CD4-positive, alpha-beta T cell treated with Interleukin-4 for 1 hour (primary cell): ENCODE results near the gene PTCH1.

ENCODE experiments used
- DNase-seq, 2 donors: peaks; one replicate each; pipeline ENCODE4 v3.0.0-alpha.2; 2020 to 2022

The PTCH1 gene

DNA sequence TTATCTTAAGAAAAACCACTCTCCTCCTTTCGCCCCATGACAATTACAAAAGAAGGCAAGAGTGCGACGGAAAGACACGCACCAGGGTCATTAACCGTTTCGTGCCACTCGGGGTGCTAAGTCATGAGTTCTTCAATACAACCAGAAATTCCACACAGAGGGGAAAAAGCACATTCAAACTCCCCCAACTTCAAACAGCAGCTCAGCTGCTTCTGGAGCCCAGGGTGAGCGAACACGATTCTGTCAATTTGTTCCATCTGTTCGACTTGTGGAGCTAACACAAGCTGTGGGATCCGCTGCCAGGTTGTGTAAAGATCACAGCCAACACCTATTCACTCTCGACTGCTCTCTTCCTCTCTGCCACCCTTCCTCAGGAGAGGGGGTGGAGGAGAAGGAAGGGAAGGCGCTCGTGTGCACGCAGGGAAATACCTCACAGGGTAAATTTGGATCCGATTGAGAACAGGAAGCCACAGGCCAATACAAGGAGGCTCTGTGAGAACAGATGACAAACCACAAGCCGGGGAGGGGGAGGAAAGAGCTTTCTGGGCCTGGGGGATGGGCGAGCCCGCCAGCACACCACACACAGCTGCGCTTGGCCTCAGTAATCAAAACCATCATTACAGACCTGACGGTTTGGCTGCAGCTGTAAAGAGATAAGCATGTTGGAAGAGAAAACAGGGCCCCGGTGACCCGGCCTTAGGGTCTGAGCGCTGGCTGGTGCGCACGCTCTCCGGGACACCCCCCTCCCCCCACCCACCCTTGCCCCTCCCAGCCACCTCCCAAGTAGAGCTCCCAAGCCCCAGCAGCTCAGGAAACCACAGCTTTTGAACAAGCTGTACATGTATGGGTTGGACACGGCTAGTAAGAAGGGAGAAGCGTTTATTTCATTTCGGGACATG is 54.3 kb downstream of the PTCH1 start:
- DNase-seq = peak; percentile 74 to 87

DNA sequence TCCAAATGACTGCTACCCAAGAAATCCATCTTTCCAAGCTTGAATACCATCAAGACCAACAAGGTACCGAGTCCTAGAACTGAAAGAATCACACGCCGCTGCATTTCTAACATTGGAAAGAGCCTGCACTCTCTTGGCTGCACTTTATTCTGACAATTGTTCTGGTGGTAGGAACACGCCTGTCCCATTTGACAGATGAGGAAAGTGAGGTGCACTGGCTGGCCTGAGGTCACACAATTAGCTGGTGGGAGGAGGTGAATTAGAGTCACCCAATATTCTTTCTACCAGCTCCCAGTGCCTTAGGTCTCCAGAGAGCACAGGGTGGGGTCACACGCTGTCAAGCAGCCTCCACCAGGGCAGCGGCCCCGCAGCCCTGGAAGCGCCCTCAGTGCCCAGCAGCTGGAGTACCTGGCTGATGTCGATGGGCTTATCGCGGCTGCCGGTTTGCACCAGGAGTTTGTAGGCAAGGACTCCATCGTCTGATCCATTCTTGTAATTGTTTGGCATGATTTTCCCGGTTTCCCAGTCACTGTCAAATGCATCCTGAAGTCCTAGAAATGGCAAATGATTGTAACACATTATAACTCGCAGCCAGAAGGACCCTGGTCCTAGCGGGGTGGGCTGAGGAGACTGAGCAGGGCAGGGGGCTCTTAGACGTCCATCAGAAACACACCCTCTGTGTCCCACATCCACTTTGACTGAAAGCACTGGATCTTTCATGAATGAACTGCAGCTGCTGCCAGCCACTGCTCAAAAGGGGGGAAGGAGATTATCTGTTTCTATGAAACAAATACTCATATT is 55.1 kb downstream of the PTCH1 start:
- no peak for DNase-seq

DNA sequence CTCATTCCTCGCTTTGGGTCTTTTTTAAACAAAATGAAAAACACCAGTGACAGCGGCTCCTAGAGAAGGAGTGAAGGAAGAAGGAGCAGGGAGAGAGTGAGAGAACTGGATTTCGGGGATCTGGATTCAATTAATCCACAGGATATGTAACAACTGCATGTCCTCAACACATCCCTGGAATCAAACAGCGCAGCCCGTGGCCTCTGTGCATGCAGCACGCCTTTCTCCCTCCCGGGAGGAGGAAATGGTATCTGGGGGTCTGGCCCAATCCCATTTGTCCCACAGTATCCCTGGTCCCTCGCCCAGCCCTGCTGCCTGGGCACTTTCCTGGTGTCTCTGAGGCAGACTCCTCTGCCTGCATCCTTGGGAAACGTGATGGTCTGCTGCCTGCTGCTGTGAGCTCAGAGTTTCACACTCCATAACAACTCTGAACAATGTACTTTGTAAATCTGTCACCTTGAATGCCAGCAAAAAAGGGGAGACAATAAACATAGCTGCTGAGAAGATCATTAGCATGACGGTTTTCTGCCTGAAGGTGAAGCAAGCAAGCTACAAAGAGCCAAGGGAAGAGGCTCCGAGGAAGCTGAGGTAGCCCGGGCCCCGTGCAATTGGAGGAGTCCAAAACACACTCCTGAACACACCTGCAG is 56.1 kb downstream of the PTCH1 start:
- no peak for DNase-seq

DNA sequence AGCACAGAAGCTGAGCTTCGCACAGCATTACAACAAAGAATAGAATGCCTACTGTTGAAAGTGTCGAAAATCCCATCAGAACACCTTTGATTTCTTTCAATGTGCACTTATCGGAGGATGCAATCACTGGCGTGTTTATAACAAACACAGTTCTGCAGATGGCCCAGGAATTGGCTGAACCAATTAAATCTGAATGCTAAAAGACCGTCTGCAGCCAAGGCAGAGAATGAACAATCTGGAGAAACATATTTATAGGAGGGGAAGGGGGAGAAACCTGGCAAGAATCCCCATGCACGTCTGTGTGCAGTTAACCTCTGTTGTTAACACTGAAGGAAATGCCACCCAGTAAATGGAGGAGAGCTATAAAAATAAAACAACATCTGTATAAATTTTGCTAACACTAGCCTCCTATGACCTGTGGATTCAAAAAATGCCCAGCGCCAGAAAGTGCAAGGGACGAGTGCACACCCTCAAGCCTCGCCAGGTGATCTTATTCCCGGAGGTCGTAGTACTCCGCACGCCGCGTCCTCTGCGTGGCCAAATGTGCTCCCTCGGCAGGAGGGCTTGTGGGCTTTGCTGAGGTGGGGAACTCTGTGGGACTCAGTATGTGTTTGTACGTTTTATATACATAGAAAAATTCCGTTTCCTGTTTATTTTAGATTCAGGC is 56.8 kb downstream of the PTCH1 start:
- DNase-seq = no peak

DNA sequence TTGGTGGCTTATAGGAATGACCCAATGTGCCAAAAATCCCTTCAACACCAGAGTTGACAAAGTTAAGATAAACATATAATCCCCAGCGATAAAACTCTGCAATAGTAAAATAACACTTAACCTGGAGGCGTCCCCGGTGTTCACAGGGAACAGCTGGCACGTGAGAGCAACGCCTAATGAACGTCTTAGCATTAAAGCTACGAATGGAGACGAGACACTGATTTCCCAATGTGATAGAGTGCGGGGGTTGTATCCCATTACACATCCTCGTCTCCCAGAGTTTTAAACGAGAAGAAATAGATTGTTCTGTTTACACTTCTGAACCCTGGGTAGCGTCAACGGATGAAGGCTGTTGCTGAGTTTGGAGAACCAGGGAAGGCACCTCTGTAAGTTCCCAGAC is 57.6 kb downstream of the PTCH1 start:
- DNase-seq = no peak

DNA sequence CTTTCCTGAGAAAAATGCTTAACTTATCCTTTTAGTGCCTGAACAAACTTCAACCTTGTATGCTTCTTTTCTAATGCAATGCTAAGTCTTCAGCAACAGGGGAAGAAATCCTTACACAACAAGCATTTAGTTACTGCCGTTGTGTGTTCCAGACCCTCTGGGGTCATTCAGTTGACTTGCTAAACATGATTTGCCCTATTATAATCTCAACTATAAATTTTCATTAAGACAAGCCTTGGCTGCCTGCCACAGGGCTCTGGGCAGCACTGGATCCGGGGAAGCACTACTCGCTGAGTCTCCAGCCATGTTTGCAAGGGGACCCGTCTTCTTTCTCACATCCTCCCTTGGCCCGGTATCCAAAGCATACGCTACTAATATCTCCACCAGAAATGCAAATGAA is 58.1 kb downstream of the PTCH1 start:
- no peak for DNase-seq

DNA sequence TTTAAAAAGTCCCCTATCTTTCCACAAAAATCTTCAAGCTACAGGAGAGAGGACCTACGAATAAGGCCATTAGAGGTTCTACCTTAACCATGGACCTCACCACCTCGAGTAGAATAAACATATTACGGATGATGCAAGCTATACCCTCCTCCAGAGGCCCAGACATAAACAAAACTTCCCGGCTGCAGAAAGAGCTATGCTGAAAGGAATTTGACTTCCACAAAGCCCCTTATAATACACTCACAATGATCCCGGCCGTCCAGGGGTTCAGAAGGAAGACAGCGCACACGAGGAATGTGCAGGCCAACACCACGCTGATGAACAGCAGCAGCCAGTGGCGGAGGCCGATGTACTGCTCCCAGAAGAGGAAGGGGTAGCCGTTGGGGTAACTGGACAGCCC is 59.0 kb downstream of the PTCH1 start:
- no peak for DNase-seq

DNA sequence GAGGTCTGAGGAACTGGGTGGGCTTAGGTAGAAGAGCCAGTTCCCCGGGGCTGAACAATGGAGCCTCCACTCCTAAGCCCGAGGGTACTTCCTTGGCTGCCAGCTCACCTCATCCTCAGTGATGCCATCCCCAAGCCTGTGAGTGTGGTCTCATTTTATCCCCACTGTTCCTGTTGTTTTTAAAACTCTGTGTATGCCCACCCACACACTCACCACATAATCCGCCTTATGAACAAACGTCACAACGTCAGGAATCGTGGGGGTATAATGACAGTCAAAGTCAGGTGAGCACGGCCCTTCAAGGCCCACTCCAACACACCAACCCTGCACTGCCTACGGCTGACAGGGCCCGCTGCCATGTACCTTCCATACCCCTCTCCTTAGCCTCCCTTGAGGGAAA is 61.1 kb downstream of the PTCH1 start:
- DNase-seq = no peak

DNA sequence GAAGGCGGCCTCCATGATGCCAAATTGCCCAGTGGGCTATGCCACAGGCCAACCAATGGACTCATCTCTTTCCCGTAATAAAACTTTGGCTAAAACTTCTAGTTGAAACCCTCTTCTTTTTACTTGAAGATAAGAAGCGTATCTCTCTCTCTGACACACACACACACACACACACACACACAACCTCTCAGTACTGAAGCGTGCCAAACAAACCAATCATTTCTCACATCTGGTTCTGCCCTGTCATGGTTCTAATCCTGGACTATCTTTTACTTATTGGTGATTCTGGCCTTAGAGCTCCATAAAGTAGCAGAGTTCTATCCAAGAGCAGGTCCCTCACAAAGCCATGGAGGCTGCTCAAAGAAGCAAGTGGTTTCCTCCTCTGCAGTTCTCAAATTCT is 64.6 kb downstream of the PTCH1 start:
- no peak for DNase-seq

DNA sequence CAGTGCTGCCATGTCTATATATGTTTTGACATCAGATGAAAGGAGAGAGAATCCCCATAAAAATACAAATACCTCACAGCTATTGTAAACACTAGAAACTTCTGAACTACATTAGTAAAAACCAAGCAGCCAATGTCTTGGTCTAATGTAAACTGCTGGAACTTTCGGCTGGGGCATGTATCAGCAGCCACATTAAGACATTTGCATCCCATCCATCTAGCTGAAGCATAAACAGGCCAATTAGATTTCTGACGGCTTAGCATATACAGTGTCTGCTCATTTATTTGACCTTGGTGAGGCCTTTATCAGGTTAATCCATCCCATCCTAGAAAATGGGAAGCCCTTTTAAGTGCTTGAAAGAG is 65.7 kb downstream of the PTCH1 start:
- no peak for DNase-seq

DNA sequence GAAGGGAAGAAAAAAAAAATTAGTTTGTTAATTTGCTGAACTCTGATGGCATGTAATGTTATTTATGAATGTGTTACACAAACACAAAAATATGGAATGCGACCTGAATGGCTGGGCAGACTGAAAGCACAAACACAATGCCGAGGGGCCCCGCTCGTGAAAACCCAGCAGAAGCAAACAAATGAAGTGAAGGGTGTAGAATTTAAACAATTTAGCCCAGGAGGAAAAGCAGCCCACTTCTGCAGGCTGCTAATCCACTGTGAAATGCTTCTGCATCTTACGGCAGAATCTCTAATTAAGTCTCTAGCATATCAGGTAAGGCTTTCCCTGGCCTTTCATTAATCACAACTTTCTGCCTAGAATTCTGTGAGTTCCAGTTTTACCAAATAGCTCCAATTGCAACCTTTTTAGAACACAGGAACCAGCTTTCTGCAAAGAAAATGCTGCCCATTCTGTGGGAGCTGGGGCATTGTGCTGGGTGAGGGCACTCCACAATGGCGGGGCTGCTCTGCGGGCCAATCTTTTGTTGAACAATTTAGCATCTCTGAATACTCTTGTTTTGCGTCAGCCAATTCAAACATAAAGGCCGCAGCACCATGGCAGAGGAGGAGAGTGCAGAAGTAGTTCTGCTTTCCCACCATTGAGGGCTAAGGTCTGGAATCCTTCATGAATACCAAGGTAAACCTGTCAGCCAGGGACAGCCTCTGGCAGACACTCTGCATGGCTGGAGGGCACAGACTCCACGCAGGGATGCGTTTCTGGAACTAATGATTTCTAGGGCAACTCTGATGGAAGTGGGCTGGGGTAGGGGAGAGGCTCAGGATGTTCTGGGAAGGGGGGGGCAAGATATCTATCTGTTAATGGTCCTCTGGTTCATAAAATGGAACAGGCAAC is 66.4 kb downstream of the PTCH1 start:
- no peak for DNase-seq

DNA sequence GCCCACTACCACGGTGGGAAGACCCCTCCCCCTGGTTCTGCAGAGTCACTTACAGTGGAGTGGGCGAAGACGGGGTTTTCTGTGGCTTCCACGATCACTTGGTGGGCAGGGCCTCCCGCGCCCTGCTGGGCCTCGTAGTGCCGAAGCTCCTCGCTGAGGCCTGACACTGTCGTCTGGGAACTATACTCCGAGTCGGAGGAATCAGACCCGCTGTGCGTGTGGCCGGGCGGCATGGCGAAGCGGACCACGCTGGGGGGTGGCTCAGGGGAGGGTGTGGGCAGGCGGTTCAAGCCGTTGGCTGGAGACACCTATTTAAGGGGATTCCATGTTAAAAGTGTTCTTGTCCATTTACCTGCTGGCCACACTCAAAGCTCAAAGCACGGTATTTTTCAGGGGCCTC is 67.8 kb downstream of the PTCH1 start:
- no peak for DNase-seq

DNA sequence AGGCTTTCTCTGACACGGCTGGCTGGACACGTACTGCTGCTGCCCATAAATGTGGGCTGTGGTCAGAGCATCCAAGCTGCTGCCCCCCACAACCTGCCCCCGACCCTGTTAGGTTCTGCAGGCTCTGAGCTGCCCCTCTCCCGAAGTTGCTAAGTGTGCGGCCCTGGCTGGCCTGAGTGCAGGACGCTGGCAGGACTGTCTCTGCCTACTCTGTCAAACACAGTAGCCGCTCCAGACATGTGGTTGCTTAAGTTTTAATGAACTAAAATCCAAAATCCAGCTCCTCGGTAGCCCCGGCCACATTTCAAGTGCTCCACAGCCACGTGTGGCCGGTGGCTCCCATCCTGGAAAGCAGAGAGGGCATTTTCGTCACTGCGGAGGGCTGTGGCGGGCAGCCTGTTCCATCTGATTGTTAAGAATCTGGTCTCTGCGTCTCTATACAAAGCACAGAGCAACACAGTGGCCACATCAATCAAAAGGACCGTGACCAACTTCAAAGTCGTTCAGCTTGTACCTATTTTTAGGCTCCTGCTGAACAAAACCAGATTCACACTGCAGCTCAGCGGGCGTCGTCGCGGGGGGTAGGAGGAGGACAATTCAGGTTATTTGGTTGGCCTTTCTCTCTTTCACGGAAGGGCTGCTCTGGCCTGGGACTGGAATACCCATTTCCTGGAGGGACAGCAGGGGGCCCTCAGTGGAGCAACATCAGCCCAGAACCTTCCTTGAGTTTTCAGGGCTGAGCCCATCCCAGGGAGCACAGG is 68.9 kb downstream of the PTCH1 start:
- DNase-seq = no peak

DNA sequence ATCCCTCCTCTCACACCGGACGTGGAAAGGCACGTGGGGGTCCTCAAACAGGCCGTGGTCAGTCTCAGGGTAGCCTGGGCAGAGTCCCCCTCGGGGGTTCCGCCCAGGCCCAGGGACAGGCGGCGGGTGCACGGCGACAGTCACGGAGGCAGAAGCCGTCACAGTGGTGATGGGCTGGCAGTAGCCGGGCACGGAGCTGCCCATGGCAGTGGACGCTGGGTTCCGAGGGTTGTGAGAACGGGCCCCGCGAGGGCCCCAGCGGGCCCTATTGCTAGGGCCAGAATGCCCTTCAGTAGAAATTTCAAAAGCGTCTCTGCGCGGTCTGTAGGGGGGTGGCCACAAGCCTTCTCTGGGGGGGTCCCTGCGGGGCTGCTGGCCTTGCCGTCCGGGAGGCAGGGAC is 69.8 kb downstream of the PTCH1 start:
- DNase-seq = no peak

DNA sequence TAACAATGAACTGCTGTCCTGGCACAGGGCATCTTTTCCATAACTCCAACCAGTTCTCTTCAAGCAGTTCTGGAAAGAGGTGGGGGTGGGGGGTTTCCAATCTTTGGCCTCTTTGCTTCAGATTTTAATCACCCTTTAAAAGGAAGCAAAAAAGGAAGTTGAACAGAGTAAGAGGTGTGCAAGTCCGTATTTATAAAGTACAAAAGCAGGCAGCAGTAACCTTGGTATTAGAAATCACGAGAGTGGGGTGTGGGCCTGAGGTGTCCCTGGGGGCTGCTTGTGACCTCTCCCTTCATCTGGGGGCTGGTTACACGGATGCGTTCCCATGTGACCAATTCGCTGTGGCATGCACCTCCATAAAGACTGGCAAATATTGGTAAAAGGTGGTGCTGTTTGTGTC is 70.5 kb downstream of the PTCH1 start:
- DNase-seq = no peak

DNA sequence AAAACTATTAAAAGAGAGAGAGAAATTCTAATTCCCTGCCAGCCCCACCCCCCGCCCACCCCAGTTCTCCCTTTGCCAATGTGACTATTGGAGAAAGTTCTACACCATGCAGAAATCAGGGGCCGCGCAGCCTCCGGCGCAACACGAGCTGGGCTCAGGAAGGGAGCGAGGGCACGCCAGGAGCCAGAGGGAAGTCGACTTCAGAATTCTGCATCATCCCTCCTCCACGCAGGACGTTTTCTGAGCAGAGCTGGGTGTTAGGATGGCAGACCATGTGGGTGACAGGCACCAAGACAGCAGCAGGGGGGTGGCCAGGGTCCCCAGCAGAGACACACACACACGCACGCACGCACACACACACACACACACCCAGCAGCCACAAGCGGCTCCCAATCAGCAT is 72.6 kb downstream of the PTCH1 start:
- no peak for DNase-seq

DNA sequence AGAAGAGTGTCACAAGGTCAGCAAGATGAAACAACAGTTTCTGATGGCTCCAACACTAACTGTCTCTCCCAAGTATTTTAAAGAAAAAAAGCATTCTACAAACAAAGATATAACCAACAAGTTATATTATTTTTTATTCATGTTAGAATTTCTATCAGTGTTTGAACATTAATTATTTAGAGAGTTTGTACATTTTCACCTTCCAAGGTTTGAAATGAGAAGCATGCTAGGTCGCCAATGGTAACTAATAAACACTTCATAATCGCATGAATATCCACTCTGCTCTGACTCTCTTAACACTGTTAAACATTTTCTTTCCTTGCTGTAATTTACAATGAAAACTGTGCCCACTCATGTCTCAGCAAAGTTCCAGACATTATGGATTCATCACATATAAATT is 73.5 kb downstream of the PTCH1 start:
- no peak for DNase-seq

DNA sequence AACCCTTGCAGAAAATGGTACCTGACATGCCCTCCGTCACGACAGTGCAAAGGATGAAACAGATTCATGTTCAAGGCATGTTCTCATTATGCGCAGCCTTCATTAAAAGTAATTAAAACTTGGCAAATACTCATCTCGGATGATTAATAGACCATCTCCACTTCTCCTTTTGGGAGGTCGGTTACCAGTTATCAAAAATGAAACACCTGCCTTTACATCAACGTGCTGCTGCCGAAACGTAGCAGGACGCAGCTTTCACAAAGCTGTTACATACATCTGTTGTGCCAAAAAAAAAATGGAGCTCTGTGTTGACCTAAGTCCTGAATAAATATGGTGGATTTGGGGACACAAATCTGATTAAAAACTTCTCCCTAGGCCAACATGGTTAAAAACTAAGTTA is 75.7 kb downstream of the PTCH1 start:
- DNase-seq = no peak

DNA sequence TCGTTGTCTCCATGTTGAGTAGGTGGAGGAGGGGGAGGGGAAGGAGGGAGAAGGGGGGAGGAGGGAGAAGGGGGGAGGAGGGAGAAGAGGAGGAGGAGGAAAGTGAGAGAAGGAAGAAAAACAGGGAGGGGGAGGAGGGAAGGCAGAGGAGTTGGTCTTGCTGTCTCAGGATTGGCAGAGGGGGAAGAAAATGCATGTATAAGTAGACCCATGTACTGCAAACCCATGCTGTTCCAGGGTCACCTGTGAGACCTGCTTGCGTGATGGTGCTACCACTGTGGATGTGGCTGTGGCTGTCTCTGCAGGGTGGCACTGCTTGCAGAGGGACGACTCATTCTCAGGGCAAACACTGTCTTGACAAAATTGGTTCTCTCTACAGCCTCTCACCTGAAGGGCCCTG is 76.3 kb downstream of the PTCH1 start:
- no peak for DNase-seq

DNA sequence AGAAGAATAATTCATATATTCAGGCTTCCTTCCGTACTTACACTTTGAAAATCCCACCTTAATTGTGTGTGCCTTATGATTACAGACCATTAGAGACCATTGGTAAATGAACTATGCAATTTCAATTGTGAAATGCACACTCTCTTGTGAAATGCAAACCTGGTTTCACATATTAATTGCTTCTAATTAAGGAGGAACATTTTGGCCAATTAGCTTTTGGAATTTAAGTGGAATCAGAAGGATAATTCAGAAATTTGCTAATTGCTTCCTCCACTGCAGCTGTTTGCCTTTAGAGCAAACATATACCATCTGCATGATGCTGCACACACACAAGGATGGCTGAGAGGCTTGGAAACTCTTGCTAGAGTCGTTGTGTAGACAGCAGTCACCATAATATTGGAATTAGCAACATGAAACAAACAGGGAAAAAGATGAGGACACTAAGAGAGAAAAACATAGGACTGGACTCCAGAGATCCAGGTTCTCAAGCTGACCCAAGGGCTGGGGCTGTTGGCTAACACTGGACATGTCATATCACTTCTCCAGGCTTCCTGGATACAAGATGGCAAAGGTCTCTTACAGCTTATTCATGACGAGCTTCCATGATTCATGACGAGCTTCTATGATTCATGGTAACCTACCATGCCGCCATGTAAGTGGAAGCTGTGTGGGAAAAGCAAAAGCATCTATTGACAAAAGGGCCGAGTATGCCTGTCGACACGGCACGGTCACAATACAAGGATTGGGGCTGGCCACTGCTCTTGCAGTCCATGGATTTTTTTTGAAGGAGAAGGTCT is 78.0 kb downstream of the PTCH1 start:
- no peak for DNase-seq

DNA sequence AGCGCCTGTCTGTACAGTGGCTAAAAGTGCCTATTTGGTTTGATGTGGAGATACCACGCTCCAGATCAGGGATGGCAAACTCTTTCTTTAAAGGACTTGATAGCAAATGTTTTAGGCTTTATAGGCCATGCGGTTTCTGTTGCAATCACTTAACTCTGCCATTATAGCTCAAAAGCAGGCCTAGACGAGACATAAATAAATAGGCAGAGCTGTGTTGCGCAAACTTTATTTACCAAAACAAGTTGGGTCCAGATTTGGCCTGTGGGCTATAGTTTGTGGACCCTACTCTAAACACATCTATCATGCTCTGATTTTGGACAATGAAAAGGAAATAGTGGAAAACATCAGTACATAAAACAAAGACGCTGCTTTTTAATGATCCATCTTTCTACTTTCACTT is 79.2 kb downstream of the PTCH1 start:
- DNase-seq = no peak
